ENCODE measurements around the gene BTBD2. TPM values are rescaled to one million over a fixed set of nuclear protein-coding genes. Genes with fewer than 3 reads are reported as not detected.
A peak's percentile ranks its signal among the peaks of the same experiment; 100 is the strongest.

Gene BTBD2
- total and polyA plus RNA-seq, 2 of the 13 experiments (the other 11 are each of a cell fraction or from before 2014, with no cell fraction given) = 28.1 to 45.3 TPM

DNA sequence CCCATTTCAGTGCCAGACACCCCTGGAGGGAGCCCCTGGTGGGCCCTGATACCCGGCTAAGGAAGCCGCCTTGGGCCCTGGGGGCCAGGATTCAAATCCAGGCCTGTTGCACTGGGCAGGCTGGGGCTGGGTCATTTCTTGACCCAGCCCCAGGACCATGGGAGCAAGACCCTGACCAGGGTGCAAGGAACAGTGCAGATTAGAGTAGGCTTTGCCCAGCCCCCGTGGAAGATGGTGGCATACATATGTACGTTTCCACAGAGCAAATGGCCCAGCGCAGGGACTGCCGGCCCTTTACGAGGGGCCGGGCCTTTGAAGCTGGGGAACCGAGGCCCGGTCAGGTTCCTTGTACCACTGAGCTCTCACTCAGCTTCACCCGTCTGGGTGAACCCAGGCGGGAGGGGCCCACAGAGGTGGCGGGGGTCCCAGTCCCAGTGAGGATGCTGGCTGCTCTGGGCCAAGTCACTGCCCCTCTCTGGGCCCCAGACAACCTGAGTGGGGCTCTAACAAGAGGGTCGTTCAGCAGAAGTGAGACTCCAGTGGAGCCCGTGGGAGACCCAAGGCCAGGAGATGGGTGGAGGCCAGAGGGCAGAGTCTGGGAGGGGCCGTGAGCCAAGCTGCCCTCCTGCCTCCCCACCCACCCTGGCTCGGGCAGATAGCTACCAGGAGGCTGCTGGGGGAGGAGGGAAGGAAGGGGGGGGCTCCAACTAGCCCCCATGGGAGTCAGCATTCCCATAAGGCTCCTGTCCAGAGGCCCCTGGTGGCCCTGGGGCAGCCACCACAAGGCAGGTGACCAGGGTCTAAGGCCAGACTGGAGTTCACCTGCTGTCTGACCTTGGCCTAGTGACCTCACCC is 32.8 kb upstream of the BTBD2 start (continued):
- TF ChIP-seq PATZ1 (CRISPR knock-in tag; IDR thresholded peaks at IDR 0.05) (peak; percentile 51), HNF4A (CRISPR knock-in tag; IDR thresholded peaks at IDR 0.05) (peak; percentile 53), ZMYM2 (CRISPR knock-in tag; IDR thresholded peaks at IDR 0.05) (no peak), XBP1 (CRISPR knock-in tag; IDR thresholded peaks at IDR 0.05) (no peak), TRIM22 (IDR thresholded peaks at IDR 0.05) (no peak), ZNF770 (CRISPR knock-in tag; IDR thresholded peaks at IDR 0.05) (0 out of 2 replicates have a peak, but pooled peaks have one; percentile 15), ZNF773 (CRISPR knock-in tag; IDR thresholded peaks at IDR 0.05; ENCODE audit: borderline replicate concordance) (no peak), KDM2A (CRISPR knock-in tag; IDR thresholded peaks at IDR 0.05; ENCODE audit: borderline replicate concordance, low read depth) (no peak), KIAA2018 (CRISPR knock-in tag; IDR thresholded peaks at IDR 0.05; ENCODE audit: borderline replicate concordance) (no peak), TARDBP (CRISPR knock-in tag; IDR thresholded peaks at IDR 0.05) (peak; percentile 25; the same call in 1 of the 2 replicates), ZNF263 (CRISPR knock-in tag; IDR thresholded peaks at IDR 0.05) (no peak), HOXA3 (CRISPR knock-in tag; IDR thresholded peaks at IDR 0.05) (peak; percentile 3; the same call in 1 of the 2 replicates), ZNF768 (CRISPR knock-in tag; IDR thresholded peaks at IDR 0.05) (peak; percentile 59)
- TF ChIP-seq, protein P1, sequence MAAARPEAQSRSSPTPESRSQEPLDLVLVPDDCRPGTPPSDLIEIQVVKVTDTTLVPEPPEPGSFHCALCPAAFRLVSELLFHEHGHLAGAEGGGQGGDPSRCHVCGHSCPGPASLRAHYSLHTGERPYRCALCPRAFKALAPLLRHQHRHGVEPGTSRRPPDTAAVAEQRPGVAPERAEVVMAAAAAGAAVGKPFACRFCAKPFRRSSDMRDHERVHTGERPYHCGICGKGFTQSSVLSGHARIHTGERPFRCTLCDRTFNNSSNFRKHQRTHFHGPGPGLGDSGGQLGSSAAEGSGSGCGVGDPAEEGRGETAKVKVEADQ (CRISPR knock-in tag; IDR thresholded peaks at IDR 0.05; ENCODE audit: borderline replicate concordance) = 0 out of 2 replicates have a peak, but pooled peaks have one; percentile 50

All from HepG2 (cell line).